Measurements from ENCODE around the gene SMG6. TPM values are rescaled to one million over a fixed set of nuclear protein-coding genes. Genes with fewer than 3 reads are reported as not detected.
"Not testable (repeated sequence)": the region's sequence is repeated elsewhere in the genome, so short reads cannot be mapped to it uniquely, and the experiment has no call there.

SMG6 gene
- total RNA-seq, 1 donor from 2014 or later = 39.7 TPM

DNA sequence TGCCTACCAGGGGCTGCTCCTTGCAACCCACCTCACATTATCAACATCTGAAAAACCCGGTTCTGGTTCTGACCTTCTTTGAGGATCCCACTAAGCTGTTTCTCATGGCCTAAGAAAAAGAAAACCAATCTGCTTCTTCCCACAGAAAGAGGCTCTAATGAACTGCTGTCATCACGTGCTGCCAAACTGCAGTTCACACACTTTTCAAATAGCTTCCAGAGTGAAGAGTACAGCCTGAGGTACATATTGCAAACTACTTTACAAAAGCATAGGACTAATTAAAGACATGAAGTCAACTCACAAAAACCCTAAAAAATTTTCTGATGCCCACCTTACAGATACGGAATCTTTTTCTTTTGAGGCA, 36.7 kb downstream of the SMG6 start:
- H3K27ac Mint-ChIP-seq (ENCODE audit: unreplicated experiment) = no peak overlapping the region
- Histone ChIP-seq H3K4me1 (ENCODE audit: insufficient read depth, low read length) (peaks cover 23% of the 10 kb centered on the region), H3K27me3 (ENCODE audit: insufficient read depth, low read length) (no peaks in the 10 kb centered on the region), H3K9me3 (ENCODE audit: insufficient read depth, low read depth, low read length) (no peaks in the 10 kb centered on the region), H3K27ac (ENCODE audit: low read depth, low read length) (no peak overlapping the region), H3K79me2 (ENCODE audit: insufficient read depth, low read length) (peaks cover 9% of the 10 kb centered on the region), H3K9ac (ENCODE audit: low read length) (no peak overlapping the region), H3K4me2 (ENCODE audit: low read length) (no peak overlapping the region), H2AFZ (ENCODE audit: low read depth, low read length) (no peak overlapping the region), H4K20me1 (ENCODE audit: insufficient read depth, low read length) (peaks cover under 1% of the 10 kb centered on the region), H3K4me3 (ENCODE audit: insufficient read depth, low read depth, low read length) (no peak overlapping the region), H3K36me3 (ENCODE audit: insufficient read depth, low read length) (peaks cover 12% of the 10 kb centered on the region)
- H3K36me3 Mint-ChIP-seq (ENCODE audit: low read depth, unreplicated experiment) = peaks cover 13% of the 10 kb centered on the region
- no peaks in the 10 kb centered on the region for H3K9me3 Mint-ChIP-seq (ENCODE audit: unreplicated experiment)
- FAIRE-seq = no peak
- H3K27me3 Mint-ChIP-seq (ENCODE audit: low read depth, unreplicated experiment) = no peaks in the 10 kb centered on the region
- no peak for DNase-seq (ENCODE audit: low read depth)
- no peak for TF ChIP-seq EZH2 (IDR thresholded peaks at IDR 0.05; ENCODE audit: insufficient read depth, low read length)
- TF ChIP-seq, protein P1, sequence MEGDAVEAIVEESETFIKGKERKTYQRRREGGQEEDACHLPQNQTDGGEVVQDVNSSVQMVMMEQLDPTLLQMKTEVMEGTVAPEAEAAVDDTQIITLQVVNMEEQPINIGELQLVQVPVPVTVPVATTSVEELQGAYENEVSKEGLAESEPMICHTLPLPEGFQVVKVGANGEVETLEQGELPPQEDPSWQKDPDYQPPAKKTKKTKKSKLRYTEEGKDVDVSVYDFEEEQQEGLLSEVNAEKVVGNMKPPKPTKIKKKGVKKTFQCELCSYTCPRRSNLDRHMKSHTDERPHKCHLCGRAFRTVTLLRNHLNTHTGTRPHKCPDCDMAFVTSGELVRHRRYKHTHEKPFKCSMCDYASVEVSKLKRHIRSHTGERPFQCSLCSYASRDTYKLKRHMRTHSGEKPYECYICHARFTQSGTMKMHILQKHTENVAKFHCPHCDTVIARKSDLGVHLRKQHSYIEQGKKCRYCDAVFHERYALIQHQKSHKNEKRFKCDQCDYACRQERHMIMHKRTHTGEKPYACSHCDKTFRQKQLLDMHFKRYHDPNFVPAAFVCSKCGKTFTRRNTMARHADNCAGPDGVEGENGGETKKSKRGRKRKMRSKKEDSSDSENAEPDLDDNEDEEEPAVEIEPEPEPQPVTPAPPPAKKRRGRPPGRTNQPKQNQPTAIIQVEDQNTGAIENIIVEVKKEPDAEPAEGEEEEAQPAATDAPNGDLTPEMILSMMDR (IDR thresholded peaks at IDR 0.05; ENCODE audit: insufficient read depth, low read depth, low read length) = no peak
- H3K4me1 Mint-ChIP-seq (ENCODE audit: low read depth, unreplicated experiment) = peaks cover 24% of the 10 kb centered on the region
- no peak overlapping the region for H3K4me3 Mint-ChIP-seq (ENCODE audit: unreplicated experiment)

- no peaks in the 10 kb centered on the region for H3K9me3 ChIP-seq (ENCODE audit: insufficient read depth, low read depth, low read length)
- Mint-ChIP-seq H3K36me3 (ENCODE audit: low read depth, unreplicated experiment) (peaks cover 13% of the 10 kb centered on the region), H3K27ac (ENCODE audit: unreplicated experiment) (no peak overlapping the region)
These were observed 37.3 kb downstream of the SMG6 start for GRCh38 chr17:2266045-2266864.

GRCh38 chr17:2265166-2265565, 38.4 kb downstream of the SMG6 start:
- not testable (repeated sequence) for H3K36me3 ChIP-seq (ENCODE audit: insufficient read depth, low read length); H3K27me3 Mint-ChIP-seq (ENCODE audit: low read depth, unreplicated experiment); FAIRE-seq

More at GRCh38 chr17:2266045-2266864, 37.3 kb downstream of the SMG6 start:
- Histone ChIP-seq H2AFZ (ENCODE audit: low read depth, low read length) (no peak overlapping the region), H3K9ac (ENCODE audit: low read length) (no peak overlapping the region), H3K36me3 (ENCODE audit: insufficient read depth, low read length) (peaks cover 9% of the 10 kb centered on the region), H3K4me1 (ENCODE audit: insufficient read depth, low read length) (peaks cover 28% of the 10 kb centered on the region), H3K27me3 (ENCODE audit: insufficient read depth, low read length) (no peaks in the 10 kb centered on the region), H3K27ac (ENCODE audit: low read depth, low read length) (no peak overlapping the region), H3K4me3 (ENCODE audit: insufficient read depth, low read depth, low read length) (no peak overlapping the region), H3K79me2 (ENCODE audit: insufficient read depth, low read length) (peaks cover 13% of the 10 kb centered on the region), H4K20me1 (ENCODE audit: insufficient read depth, low read length) (peaks cover 3% of the 10 kb centered on the region), H3K4me2 (ENCODE audit: low read length) (no peak overlapping the region)
- TF ChIP-seq, protein P1 (IDR thresholded peaks at IDR 0.05; ENCODE audit: insufficient read depth, low read depth, low read length) = no peak
- no peak for TF ChIP-seq EZH2 (IDR thresholded peaks at IDR 0.05; ENCODE audit: insufficient read depth, low read length)
- H3K9me3 Mint-ChIP-seq (ENCODE audit: unreplicated experiment) = no peaks in the 10 kb centered on the region
- H3K27me3 Mint-ChIP-seq (ENCODE audit: low read depth, unreplicated experiment) = no peaks in the 10 kb centered on the region
- DNase-seq (ENCODE audit: low read depth) (no peak), FAIRE-seq (no peak)
- H3K4me1 Mint-ChIP-seq (ENCODE audit: low read depth, unreplicated experiment) = peaks cover 29% of the 10 kb centered on the region
- no peak overlapping the region for H3K4me3 Mint-ChIP-seq (ENCODE audit: unreplicated experiment)

More at GRCh38 chr17:2265166-2265565, 38.4 kb downstream of the SMG6 start:
- H2AFZ ChIP-seq (ENCODE audit: low read depth, low read length); H3K4me3 Mint-ChIP-seq (ENCODE audit: unreplicated experiment); H3K4me3 ChIP-seq (ENCODE audit: insufficient read depth, low read depth, low read length); H3K27ac ChIP-seq (ENCODE audit: low read depth, low read length); H3K27me3 ChIP-seq (ENCODE audit: insufficient read depth, low read length); H4K20me1 ChIP-seq (ENCODE audit: insufficient read depth, low read length); H3K4me2 ChIP-seq (ENCODE audit: low read length); H3K27ac Mint-ChIP-seq (ENCODE audit: unreplicated experiment); H3K9me3 Mint-ChIP-seq (ENCODE audit: unreplicated experiment); H3K9ac ChIP-seq (ENCODE audit: low read length); H3K9me3 ChIP-seq (ENCODE audit: insufficient read depth, low read depth, low read length); DNase-seq (ENCODE audit: low read depth): not testable (repeated sequence)
- H3K4me1 Mint-ChIP-seq (ENCODE audit: low read depth, unreplicated experiment) = peaks cover 35% of the 10 kb centered on the region
- peaks cover 28% of the 10 kb centered on the region for H3K4me1 ChIP-seq (ENCODE audit: insufficient read depth, low read length)
- H3K79me2 ChIP-seq (ENCODE audit: insufficient read depth, low read length) = peaks cover 14% of the 10 kb centered on the region
- peaks cover 12% of the 10 kb centered on the region for H3K36me3 Mint-ChIP-seq (ENCODE audit: low read depth, unreplicated experiment)

Data from astrocyte (in vitro differentiated cells and primary cell).